BLaER1 treated with 17β-estradiol and CSF1 and Interleukin-3, amounts not matched to agents 10 nM and 100 nM (cell line): ENCODE measurements around the gene ABCC3.

Experiments used
- H3K27ac ChIP-seq, 11 experiments: shearing (Covaris generic); formaldehyde crosslinking; 2 replicates each; pipeline ENCODE4 v1.8.1; 2022
- H3K27me3 ChIP-seq, 11 experiments: shearing (Covaris generic); formaldehyde crosslinking; 2 replicates each; pipeline ENCODE4 v1.8.1; 2022
- H3K36me3 ChIP-seq, 11 experiments: shearing (Covaris generic); formaldehyde crosslinking; 2 replicates each; pipeline ENCODE4 v1.8.1; 2022
- H3K4me1 ChIP-seq, 10 experiments: shearing (Covaris generic); formaldehyde crosslinking; 2 replicates each; pipeline ENCODE4 v1.8.1; 2022
- H3K4me2 ChIP-seq, 11 experiments: shearing (Covaris generic); formaldehyde crosslinking; 2 replicates each; pipeline ENCODE4 v1.8.1; 2022
- H3K4me3 ChIP-seq, 10 experiments: shearing (Covaris generic); formaldehyde crosslinking; 2 replicates each; pipeline ENCODE4 v1.8.1; 2022
- H3K9ac ChIP-seq, 11 experiments: shearing (Covaris generic); formaldehyde crosslinking; 2 replicates each; pipeline ENCODE4 v1.8.1; 2022
- H3K9me3 ChIP-seq, 11 experiments: shearing (Covaris generic); formaldehyde crosslinking; replicated peaks in 1 of 11; 2 replicates each; pipeline ENCODE4 v1.8.1; 2022
- H4K20me1 ChIP-seq, 11 experiments: shearing (Covaris generic); formaldehyde crosslinking; 2 replicates each; pipeline ENCODE4 v1.8.1; 2022
- Cebpa-rat ChIP-seq, 11 experiments: shearing (Covaris generic); IDR thresholded peaks; 2 replicates each; pipeline ENCODE4 v1.8.1; 2022

ABCC3 gene

DNA sequence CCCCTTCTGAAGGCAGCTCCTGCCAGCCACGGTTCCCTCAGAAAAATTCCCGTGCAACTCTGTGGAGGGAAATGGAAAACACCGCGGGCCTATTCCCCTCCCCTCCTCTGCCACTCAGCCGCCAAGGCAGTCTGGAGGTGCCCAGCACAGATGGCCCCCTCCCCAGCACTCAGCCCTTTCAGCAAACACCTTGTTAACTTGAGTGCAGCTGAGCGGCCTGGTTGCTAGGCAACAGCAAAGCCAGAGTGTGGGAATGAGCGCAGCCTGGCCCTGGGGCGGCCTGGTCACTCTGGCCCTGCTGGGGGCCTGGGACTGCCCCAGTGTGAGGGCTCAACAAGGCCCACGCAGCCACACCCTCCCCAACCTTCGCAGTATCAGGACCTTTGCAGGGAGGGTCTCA is 41.4 kb upstream of the ABCC3 start:
- no peaks in the 10 kb centered on the region for H3K36me3 ChIP-seq
- H3K9me3 ChIP-seq = no peaks in the 10 kb centered on the region
- no peak overlapping the region for H3K4me3 ChIP-seq
- no peaks in the 10 kb centered on the region for H4K20me1 ChIP-seq
- H3K9ac ChIP-seq = no peak overlapping the region
- TF ChIP-seq Cebpa-rat (IDR thresholded peaks at IDR 0.05) = no peak
- H3K4me1 ChIP-seq = peaks cover 0 to 22% (median 10%) of the 10 kb centered on the region in 10 experiments; a peak in 14 of 20 replicates
- H3K27me3 ChIP-seq = no peaks in the 10 kb centered on the region
- peak overlapping the region in 3 of 11 experiments; percentile 34 to 46 (median 35); a peak in 2 of 22 replicates for H3K27ac ChIP-seq
- no peak overlapping the region for H3K4me2 ChIP-seq

DNA sequence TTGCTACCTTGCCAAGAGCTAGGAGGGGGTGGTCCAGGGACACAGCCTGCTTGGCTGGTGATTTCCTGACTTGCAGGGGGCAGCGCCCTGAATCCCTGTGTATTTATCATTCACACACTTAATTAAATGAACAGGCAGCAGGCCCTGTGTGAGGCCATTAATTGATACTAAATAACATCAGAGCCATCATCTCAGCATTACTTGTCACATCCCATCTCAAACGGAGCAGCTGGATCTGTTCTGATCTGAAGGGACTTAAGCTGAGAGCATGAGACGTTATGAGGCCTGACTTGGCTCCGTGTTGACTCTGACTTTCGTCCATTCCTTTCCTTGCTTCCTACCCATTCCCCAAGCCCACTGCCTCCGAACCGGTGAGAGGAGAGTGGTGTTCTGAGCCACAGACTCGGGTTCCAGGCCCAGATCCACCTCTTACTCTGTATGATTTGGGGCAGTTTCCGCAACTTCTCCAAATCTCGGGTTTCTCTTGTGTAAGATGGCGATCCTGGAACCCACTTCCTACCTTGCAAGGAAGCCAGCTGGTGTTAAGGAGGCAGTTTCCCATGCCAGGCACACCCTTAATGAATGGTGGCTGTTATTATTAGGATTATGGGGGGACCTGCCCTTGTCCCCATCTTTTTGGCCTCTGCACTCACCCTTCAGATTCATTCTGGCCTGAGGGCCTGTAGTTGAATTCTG is 40.4 kb upstream of the ABCC3 start:
- H3K9me3 ChIP-seq = no peaks in the 10 kb centered on the region
- no peaks in the 10 kb centered on the region for H4K20me1 ChIP-seq
- peak overlapping the region in 3 of 11 experiments; percentile 34 to 46 (median 35); a peak in 5 of 22 replicates for H3K27ac ChIP-seq
- H3K4me2 ChIP-seq = peak overlapping the region in 10 of 11 experiments; percentile 6 to 76 (median 41); a peak in 15 of 22 replicates
- H3K27me3 ChIP-seq = no peaks in the 10 kb centered on the region
- TF ChIP-seq Cebpa-rat (IDR thresholded peaks at IDR 0.05) = peak in 1 of 11 experiments; percentile 29; a peak in 1 of 22 replicates
- H3K4me1 ChIP-seq = peaks cover 0 to 22% (median 10%) of the 10 kb centered on the region in 10 experiments; a peak in 14 of 20 replicates
- no peak overlapping the region for H3K4me3 ChIP-seq
- no peaks in the 10 kb centered on the region for H3K36me3 ChIP-seq
- no peak overlapping the region for H3K9ac ChIP-seq

DNA sequence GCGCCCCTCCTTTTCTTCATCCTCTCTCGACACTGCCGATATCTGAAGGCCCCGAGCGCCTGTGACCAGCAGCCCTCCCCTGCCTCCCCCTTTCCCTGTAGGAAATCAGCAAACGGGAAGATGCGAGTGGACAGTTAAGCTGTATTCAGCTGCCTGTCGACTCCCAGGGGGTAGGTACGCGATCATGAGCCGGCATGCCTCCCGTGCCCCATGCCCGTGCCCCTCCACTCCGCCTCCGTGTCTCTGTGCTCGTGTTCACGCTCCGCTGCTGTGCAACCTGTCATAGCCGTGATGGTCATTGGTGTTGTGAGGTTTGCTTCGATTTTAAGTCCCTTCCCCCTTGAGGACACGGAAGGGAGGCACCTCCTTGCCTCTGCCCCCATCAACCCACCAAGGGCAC is 39.8 kb upstream of the ABCC3 start:
- Histone ChIP-seq H3K4me1 (peaks cover 0 to 22% (median 10%) of the 10 kb centered on the region in 10 experiments; a peak in 14 of 20 replicates), H3K4me2 (peak overlapping the region in 10 of 11 experiments; percentile 6 to 76 (median 41); a peak in 15 of 22 replicates), H3K27ac (peak overlapping the region in 1 of 11 experiments; percentile 46; a peak in 2 of 22 replicates), H3K9me3 (no peaks in the 10 kb centered on the region), H4K20me1 (no peaks in the 10 kb centered on the region), H3K4me3 (no peak overlapping the region), H3K27me3 (no peaks in the 10 kb centered on the region), H3K36me3 (no peaks in the 10 kb centered on the region), H3K9ac (no peak overlapping the region)
- no peak for TF ChIP-seq Cebpa-rat (IDR thresholded peaks at IDR 0.05)

DNA sequence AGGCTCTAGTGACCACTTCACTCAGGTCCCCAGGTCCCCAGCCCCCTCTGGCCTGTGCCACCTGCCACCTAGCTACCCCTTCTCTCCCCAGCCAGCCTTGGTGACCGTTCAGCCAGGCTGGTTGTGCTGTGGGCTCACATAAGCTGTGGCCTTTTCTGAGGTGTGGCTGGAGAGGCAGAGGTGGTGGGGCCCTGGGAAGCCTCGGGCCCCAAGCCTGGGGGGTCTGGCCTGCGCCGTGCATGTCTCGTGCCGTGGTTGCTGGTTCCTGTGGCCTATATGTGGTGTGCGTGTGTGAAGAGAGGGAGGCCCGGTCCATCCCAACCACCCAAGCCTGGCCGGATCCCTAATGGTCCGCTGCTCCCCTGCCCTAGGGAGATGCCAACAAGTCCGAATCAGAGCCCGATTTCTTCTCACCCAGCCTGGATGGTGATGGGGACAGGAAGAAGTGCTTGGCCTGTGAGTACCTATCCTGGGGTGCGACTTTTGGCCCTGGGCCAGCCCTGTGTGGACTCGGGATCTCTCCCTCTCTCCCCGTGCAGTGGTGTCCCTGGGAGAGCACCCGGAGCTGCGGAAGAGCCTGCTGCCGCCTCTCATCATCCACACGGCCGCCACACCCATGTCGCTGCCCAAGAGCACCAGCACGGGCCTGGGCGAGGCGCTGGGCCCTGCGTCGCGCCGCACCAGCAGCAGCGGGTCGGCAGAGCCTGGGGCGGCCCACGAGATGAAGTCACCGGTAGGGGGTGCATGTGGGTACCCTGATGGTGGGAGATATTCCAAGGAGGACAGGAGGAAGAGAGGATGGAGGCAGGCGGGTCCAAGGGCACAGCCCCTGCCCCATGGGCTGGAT is 38.3 kb upstream of the ABCC3 start:
- H3K4me2 ChIP-seq = no peak overlapping the region
- no peak for TF ChIP-seq Cebpa-rat (IDR thresholded peaks at IDR 0.05)
- no peak overlapping the region for H3K27ac ChIP-seq
- H3K9me3 ChIP-seq = no peaks in the 10 kb centered on the region
- H3K4me3 ChIP-seq = no peak overlapping the region
- no peaks in the 10 kb centered on the region for H3K27me3 ChIP-seq
- no peaks in the 10 kb centered on the region for H4K20me1 ChIP-seq
- peaks cover 0 to 22% (median 10%) of the 10 kb centered on the region in 10 experiments; a peak in 14 of 20 replicates for H3K4me1 ChIP-seq
- no peak overlapping the region for H3K9ac ChIP-seq
- H3K36me3 ChIP-seq = no peaks in the 10 kb centered on the region

DNA sequence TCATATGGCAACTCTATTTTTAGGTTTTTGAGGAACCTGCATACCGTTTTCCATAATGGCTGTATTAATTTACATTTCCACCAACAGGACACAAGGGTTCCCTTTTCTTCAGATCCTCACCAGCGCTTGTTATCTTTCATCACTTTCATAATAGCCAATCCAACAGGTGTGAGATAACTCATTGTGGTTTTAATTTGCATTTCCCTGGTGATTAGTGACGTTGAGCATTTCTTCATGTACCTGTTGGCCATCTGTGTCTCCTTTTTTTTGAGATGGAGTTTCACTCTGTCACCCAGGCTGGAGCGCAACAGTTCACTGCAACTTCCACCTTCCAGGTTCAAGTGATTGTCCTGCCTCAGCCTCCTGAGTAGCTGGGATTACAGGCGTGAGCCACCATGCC is 36.2 kb upstream of the ABCC3 start:
- no peak overlapping the region for H3K4me3 ChIP-seq
- no peak overlapping the region for H3K27ac ChIP-seq
- no peaks in the 10 kb centered on the region for H4K20me1 ChIP-seq
- H3K4me1 ChIP-seq = peaks cover 0 to 15% (median 10%) of the 10 kb centered on the region in 10 experiments; a peak in 13 of 20 replicates
- no peak for TF ChIP-seq Cebpa-rat (IDR thresholded peaks at IDR 0.05)
- H3K4me2 ChIP-seq = no peak overlapping the region
- no peaks in the 10 kb centered on the region; a peak in 1 of 22 replicates for H3K27me3 ChIP-seq
- no peak overlapping the region for H3K9ac ChIP-seq
- H3K9me3 ChIP-seq = no peaks in the 10 kb centered on the region
- H3K36me3 ChIP-seq = no peaks in the 10 kb centered on the region

DNA sequence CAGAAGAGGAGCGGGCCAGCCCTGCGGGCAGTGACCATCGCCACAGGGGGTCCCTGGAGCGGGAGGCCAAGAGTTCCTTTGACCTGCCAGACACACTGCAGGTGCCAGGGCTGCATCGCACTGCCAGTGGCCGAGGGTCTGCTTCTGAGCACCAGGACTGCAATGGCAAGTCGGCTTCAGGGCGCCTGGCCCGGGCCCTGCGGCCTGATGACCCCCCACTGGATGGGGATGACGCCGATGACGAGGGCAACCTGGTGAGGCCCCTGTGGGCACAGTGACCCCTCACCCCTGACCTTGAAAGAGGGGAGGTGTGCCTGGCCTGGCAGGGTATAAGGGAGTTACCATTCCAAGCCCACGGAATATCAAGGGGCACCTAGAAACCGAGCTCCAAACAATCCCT is 35.1 kb upstream of the ABCC3 start:
- H3K27me3 ChIP-seq = no peaks in the 10 kb centered on the region; a peak in 1 of 22 replicates
- H3K9me3 ChIP-seq = no peaks in the 10 kb centered on the region
- H3K9ac ChIP-seq = no peak overlapping the region
- H3K4me1 ChIP-seq = peaks cover 0 to 6% (median 4%) of the 10 kb centered on the region in 10 experiments; a peak in 13 of 20 replicates
- H3K4me2 ChIP-seq = no peak overlapping the region
- no peaks in the 10 kb centered on the region for H4K20me1 ChIP-seq
- TF ChIP-seq Cebpa-rat (IDR thresholded peaks at IDR 0.05) = no peak
- no peaks in the 10 kb centered on the region for H3K36me3 ChIP-seq
- H3K4me3 ChIP-seq = no peak overlapping the region
- no peak overlapping the region for H3K27ac ChIP-seq

DNA sequence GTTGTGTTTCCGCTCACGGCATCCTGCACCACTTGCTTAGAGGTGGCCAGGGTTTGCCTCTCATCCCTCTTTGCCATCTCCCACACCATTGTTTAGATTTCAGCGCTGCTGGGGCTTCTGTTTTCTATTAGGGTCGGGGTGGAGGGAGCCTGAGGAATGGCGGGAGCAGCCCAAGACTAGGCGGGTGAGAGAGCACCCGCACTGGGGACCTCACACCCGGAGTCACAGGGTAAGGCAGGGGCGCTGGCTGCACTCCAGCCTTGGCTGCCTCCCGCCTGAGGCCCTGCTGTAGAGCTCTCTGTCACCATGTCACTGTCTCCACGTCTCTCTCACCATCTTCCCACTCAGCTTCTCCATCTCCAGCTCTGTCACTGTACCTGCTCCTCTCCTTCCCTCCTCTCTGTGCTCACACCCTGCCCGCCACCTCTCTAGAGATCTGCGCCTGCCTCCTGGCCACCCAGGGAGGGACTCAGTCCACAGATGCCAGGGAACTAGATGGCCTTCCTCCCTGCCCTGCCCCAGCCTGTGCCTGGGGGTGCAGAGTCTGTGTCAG is 32.8 kb upstream of the ABCC3 start:
- no peak for TF ChIP-seq Cebpa-rat (IDR thresholded peaks at IDR 0.05)
- Histone ChIP-seq H3K9me3 (no peaks in the 10 kb centered on the region), H3K27ac (no peak overlapping the region), H3K4me1 (no peaks in the 10 kb centered on the region), H4K20me1 (no peaks in the 10 kb centered on the region), H3K4me2 (no peak overlapping the region), H3K36me3 (no peaks in the 10 kb centered on the region), H3K4me3 (no peak overlapping the region), H3K27me3 (no peaks in the 10 kb centered on the region; a peak in 1 of 22 replicates), H3K9ac (no peak overlapping the region)

DNA sequence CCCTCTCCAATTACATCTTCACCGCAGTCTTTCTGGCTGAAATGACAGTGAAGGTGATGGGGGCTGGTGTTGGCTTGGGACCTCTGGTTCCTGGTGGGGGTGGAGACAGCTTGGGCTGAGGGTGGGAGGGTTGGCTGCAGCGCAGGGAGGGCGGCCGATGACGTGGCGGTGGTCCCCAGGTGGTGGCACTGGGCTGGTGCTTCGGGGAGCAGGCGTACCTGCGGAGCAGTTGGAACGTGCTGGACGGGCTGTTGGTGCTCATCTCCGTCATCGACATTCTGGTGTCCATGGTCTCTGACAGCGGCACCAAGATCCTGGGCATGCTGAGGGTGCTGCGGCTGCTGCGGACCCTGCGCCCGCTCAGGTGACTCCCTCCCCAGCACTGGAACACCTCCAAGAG is 31.8 kb upstream of the ABCC3 start:
- no peak for TF ChIP-seq Cebpa-rat (IDR thresholded peaks at IDR 0.05)
- no peak overlapping the region for H3K27ac ChIP-seq
- peaks cover 0 to 5% (median 0%) of the 10 kb centered on the region in 10 experiments; a peak in 2 of 20 replicates for H3K4me1 ChIP-seq
- no peaks in the 10 kb centered on the region for H3K9me3 ChIP-seq
- H3K27me3 ChIP-seq = no peaks in the 10 kb centered on the region; a peak in 1 of 22 replicates
- H4K20me1 ChIP-seq = no peaks in the 10 kb centered on the region
- no peak overlapping the region for H3K4me2 ChIP-seq
- H3K36me3 ChIP-seq = no peaks in the 10 kb centered on the region
- H3K9ac ChIP-seq = no peak overlapping the region
- H3K4me3 ChIP-seq = no peak overlapping the region

DNA sequence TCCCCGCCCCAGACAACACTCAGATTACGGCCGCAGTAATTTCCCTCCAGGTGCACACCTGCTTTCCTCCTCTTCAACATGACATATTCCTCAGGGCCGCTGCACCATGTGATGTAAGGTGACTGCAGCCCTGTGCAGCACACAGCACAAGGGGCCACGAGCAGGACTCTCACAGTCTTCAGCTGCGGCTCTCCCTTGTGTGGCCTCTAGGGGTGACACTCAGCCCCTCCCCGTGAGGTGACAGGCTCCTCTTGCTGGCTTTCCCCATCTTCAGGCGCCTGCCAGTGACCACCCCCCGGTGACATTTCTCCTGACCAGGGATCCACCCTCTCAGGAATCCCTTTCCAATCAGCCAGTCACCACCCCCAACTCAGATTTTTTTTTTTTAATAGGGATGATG is 31.3 kb upstream of the ABCC3 start:
- H3K4me1 ChIP-seq = peaks cover 0 to 8% (median 0%) of the 10 kb centered on the region in 10 experiments; a peak in 2 of 20 replicates
- H3K4me2 ChIP-seq = no peak overlapping the region
- H3K4me3 ChIP-seq = no peak overlapping the region
- no peak for TF ChIP-seq Cebpa-rat (IDR thresholded peaks at IDR 0.05)
- no peak overlapping the region for H3K9ac ChIP-seq
- H3K36me3 ChIP-seq = no peaks in the 10 kb centered on the region
- no peaks in the 10 kb centered on the region for H3K9me3 ChIP-seq
- no peaks in the 10 kb centered on the region; a peak in 1 of 22 replicates for H3K27me3 ChIP-seq
- H3K27ac ChIP-seq = no peak overlapping the region
- no peaks in the 10 kb centered on the region for H4K20me1 ChIP-seq
